Spinal cord (tissue), 10 donors: ENCODE results near the gene KRTAP9-3. TPM values are rescaled to one million over a fixed set of nuclear protein-coding genes. Genes with fewer than 3 reads are reported as not detected.
"Not testable (repeated sequence)": the region's sequence is repeated elsewhere in the genome, so short reads cannot be mapped to it uniquely, and the experiment has no call there.

Experiments used
- DNase-seq, 6 donors: peaks; one replicate each; pipeline versions ENCODE4 v3.0.0 to v3.0.0-alpha.2; 2013 to 2015; ENCODE audit warnings: low spot score in 6 of 6, low read depth in 4 of 6
- H3K27ac ChIP-seq: one replicate; pipeline ENCODE4 v1.5.1; 2013; ENCODE audit warnings: low read depth, low read length, control low read depth
- H3K27me3 ChIP-seq: one replicate; pipeline ENCODE4 v1.6.1; 2013; ENCODE audit warnings: low read length; ENCODE audit not compliant: control insufficient read depth, insufficient read depth
- H3K36me3 ChIP-seq: one replicate; pipeline ENCODE4 v1.6.1; 2013; ENCODE audit warnings: low read length; ENCODE audit not compliant: control insufficient read depth, insufficient read depth
- H3K4me1 ChIP-seq: one replicate; pipeline ENCODE4 v1.6.1; 2013; ENCODE audit warnings: low read length; ENCODE audit not compliant: control insufficient read depth, insufficient read depth
- H3K4me3 ChIP-seq: one replicate; pipeline ENCODE4 v1.5.1; 2013; ENCODE audit warnings: low read depth, low read length, control low read depth
- H3K9me3 ChIP-seq: one replicate; pipeline ENCODE4 v1.6.1; 2013; ENCODE audit warnings: low read length; ENCODE audit not compliant: control insufficient read depth, insufficient read depth
- WGBS: methylation state at CpG from one replicate; pipeline ENCODE4 v1.1.5; 2013; ENCODE audit warnings: missing lambda C conversion rate; ENCODE audit not compliant: insufficient coverage; 5-methylcytosine and 5-hydroxymethylcytosine counted together
- polyA plus RNA-seq, 2 donors: library from polyadenylated mRNA; unstranded; fragments of 120-200 nt; gene quantifications; one replicate each; pipeline ENCODE4 v1.2.1, GENCODE V29; 2013; ENCODE audit not compliant: insufficient read length in 2 of 2
- total RNA-seq, 2 donors: library from RNA; depleted of rRNA in 1 of 2; stranded (reverse); fragments of 120-200 nt in 1 of 2; fragments of >200 nt in 1 of 2; gene quantifications; one replicate each; pipeline versions ENCODE4 v1.2.3 to v1.2.4, GENCODE V29; 2013 to 2014
- donor health status: healthy.

Gene KRTAP9-3
- total and polyA plus RNA-seq, 4 donors, result not detected

DNA sequence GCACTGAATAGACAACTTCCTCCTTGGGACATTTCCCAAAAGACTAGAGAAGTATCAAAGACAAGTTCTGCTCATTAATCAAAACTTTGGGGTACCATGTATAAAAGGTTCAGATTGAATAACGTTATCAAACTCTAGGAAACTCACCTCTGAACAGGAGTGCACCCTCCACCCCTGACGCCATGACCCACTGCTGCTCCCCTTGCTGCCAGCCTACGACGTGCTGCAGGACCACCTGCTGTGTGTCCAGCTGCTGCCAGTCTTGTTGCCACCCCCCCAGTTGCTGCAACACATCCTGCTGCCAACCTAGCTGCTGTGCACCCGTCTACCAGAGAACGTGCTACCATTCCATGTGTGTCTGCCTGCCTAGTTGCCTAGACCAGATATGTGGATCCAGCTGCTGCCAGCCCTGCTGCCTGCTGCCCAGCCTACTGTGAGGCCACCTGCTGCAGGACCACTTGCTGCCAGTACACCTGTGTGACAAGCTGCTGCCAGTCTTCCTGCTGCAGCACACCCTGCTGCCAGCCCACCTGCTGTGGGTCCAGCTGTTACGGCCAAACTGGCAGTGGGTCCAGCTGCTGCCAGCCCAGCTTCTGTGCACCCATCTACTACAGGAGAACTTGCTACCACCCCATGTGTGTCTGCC is 19.6 kb upstream of the KRTAP9-3 start:
- H3K27me3 ChIP-seq, result no peaks in the 10 kb centered on the region
- DNase-seq, result no peak
- WGBS, result 64% methylated on average over 7 of the region's 7 CpGs

DNA sequence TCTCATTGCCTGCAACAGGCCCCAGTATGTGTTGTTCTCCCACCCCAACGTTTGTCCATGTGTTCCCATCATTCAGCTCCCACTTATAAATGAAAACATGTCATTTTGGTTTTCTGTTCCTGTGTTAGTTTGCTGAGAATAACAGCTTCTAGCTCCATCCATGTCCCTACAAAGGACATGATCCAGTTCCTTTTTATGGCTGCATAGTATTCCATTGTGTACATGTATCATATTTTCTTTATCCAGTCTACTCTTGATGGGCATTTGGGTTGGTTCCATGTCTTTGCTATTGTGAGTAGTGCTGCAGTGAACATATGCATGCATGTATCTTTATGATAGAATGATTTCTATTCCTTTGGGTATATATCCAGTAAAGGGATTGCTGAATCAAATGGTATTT is 16.6 kb upstream of the KRTAP9-3 start:
- WGBS, result no CpG with 5 or more reads among the region's 1 CpG
- Histone ChIP-seq H3K36me3 (no peaks in the 10 kb centered on the region), H3K4me3 (no peak overlapping the region), H3K9me3 (no peaks in the 10 kb centered on the region), H3K27me3 (no peaks in the 10 kb centered on the region), H3K27ac (no peak overlapping the region), H3K4me1 (no peaks in the 10 kb centered on the region)
- no peak for DNase-seq

More for the DNA sequence above, 19.6 kb upstream of the KRTAP9-3 start:
- no peak overlapping the region for H3K4me3 ChIP-seq
- H3K27ac ChIP-seq, result no peak overlapping the region
- no peaks in the 10 kb centered on the region for H3K4me1 ChIP-seq
- no peaks in the 10 kb centered on the region for H3K36me3 ChIP-seq
- no peaks in the 10 kb centered on the region for H3K9me3 ChIP-seq

- no CpG with 5 or more reads among the region's 2 CpGs for WGBS
- DNase-seq, result no peak
- H3K9me3 ChIP-seq, result no peaks in the 10 kb centered on the region
- H3K4me1 ChIP-seq, result no peaks in the 10 kb centered on the region
- H3K36me3 ChIP-seq, result no peaks in the 10 kb centered on the region
- H3K27ac ChIP-seq, result no peak overlapping the region
- H3K27me3 ChIP-seq, result no peaks in the 10 kb centered on the region
- no peak overlapping the region for H3K4me3 ChIP-seq
Observed at GRCh38 chr17:41223821-41224220, 8.4 kb upstream of the KRTAP9-3 start.

- Histone ChIP-seq H3K36me3 (no peaks in the 10 kb centered on the region), H3K27ac (no peak overlapping the region), H3K4me1 (no peaks in the 10 kb centered on the region), H3K27me3 (no peaks in the 10 kb centered on the region), H3K9me3 (no peaks in the 10 kb centered on the region), H3K4me3 (no peak overlapping the region)
- no CpG with 5 or more reads among the region's 6 CpGs for WGBS
- DNase-seq, result no peak
Observed at GRCh38 chr17:41226051-41226450, 6.2 kb upstream of the KRTAP9-3 start.

GRCh38 chr17:41226598-41227095 is 5.6 kb upstream of the KRTAP9-3 start, which contains the start of gene KRTAP9-2:
Gene KRTAP9-2, plus strand, starts transcription at chr17:41226648. Its CDS starts 7 bp downstream, at chr17:41226655.
- H3K4me3 ChIP-seq, H3K4me1 ChIP-seq, H3K27me3 ChIP-seq, H3K9me3 ChIP-seq, DNase-seq, H3K36me3 ChIP-seq, H3K27ac ChIP-seq: not testable (repeated sequence)
- WGBS, result 68% methylated on average over 2 of the region's 4 CpGs

GRCh38 chr17:41230094-41230493 is 2.2 kb upstream of the KRTAP9-3 start:
- H3K27ac ChIP-seq, result no peak overlapping the region
- no peaks in the 10 kb centered on the region for H3K27me3 ChIP-seq

DNA sequence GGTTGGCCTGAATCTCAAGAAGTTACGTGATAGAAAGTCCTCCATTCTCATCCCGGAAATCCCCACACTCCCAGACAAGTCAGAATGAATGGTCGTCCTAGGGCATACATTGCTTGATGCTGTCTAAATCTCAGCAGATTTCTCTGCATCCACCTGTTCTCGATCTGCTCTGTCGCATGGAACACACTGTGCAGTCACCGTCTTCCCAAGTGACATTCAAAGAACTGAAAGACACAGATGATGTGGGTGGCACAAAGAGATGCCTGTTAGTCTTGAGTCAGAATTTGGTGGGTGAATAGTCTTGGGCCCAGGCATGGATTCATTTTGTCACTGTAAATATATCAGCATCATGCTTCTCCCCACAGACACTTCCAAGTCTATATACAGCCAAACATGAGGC is 518 bp upstream of the KRTAP9-3 start:
- 93% methylated on average over 6 of the region's 6 CpGs for WGBS
- no peaks in the 10 kb centered on the region for H3K27me3 ChIP-seq
- no peak for DNase-seq

More at GRCh38 chr17:41230094-41230493, 2.2 kb upstream of the KRTAP9-3 start:
- H3K4me3 ChIP-seq, result no peak overlapping the region
- DNase-seq, result no peak
- no peaks in the 10 kb centered on the region for H3K4me1 ChIP-seq
- H3K9me3 ChIP-seq, result no peaks in the 10 kb centered on the region
- no peaks in the 10 kb centered on the region for H3K36me3 ChIP-seq

GRCh38 chr17:41237116-41237515 is 4.9 kb downstream of the KRTAP9-3 start:
- H3K27me3 ChIP-seq, H3K4me3 ChIP-seq, H3K36me3 ChIP-seq, H3K9me3 ChIP-seq, H3K27ac ChIP-seq, DNase-seq, H3K4me1 ChIP-seq: not testable (repeated sequence)
- WGBS, result no CpG with 5 or more reads among the region's 4 CpGs

More for the DNA sequence above, 518 bp upstream of the KRTAP9-3 start:
- no peaks in the 10 kb centered on the region for H3K4me1 ChIP-seq
- no peak overlapping the region for H3K4me3 ChIP-seq
- H3K27ac ChIP-seq, result no peak overlapping the region
- H3K9me3 ChIP-seq, result no peaks in the 10 kb centered on the region
- no peaks in the 10 kb centered on the region for H3K36me3 ChIP-seq

- not testable (repeated sequence) for H3K36me3 ChIP-seq, H3K4me1 ChIP-seq, DNase-seq, H3K27ac ChIP-seq, H3K27me3 ChIP-seq, H3K4me3 ChIP-seq, H3K9me3 ChIP-seq
- 40% methylated on average over 2 of the region's 3 CpGs for WGBS
Observed at GRCh38 chr17:41237949-41238437, 5.7 kb downstream of the KRTAP9-3 start, which contains the start of gene KRTAP9-8. Gene KRTAP9-8, plus strand, starts transcription at chr17:41237999. Its CDS starts 53 bp downstream, at chr17:41238052.
